H4 (cell line): Measurements from ENCODE around the gene FREM1. TPM values are rescaled to one million over a fixed set of nuclear protein-coding genes. Genes with fewer than 3 reads are reported as not detected.
A peak's percentile ranks its signal among the peaks of the same experiment; 100 is the strongest.

Experiments used
- DNase-seq: peaks from one replicate; pipeline ENCODE4 v3.0.0-alpha.2; 2015; ENCODE audit warnings: low spot score
- total RNA-seq: library from RNA; depleted of rRNA; stranded (reverse); fragments of >200 nt; shearing (Covaris generic); gene quantifications from 2 replicates; pipeline ENCODE4 v1.2.3, GENCODE V29; 2014

The FREM1 gene
- total RNA-seq, 1 experiment from 2014 or later: 0.19 TPM

DNA sequence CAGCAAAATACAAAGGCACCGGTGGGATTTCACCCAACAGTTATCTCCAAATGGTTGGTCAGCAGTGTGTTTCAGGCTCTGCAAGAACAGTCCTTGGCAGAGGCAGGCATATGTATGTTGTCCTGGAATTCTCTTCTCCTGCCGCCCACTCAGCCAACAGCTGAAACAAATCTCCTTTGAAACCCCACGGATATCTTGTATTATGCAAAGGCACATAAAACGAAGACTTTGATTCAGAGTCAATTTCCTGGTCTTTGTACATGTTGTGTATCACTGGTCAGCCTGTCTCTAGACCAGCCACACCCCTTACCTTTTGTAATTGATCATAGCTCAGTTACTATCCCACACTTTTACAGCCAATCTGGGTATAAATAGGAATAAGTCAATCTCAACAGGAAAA is 29.2 kb downstream of the FREM1 start:
- no peak for DNase-seq

DNA sequence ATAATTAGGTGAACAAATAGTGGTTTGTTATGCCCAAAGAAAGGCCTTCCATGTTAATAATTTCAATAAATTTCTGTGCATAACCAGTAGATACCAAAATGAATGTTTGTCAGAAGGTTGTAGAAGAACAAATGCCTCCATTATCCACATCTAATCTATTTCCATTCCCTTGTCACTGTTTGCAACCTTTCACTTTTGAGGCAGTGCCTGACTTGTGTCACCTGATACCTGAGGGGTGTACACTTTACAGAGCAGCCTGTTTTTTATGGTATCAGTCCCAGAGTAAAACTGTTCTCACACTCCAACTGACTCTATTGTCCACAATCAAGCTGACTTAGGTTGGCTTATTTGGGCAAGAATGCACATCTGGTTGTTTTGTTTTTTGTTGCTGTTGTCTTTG is 40.1 kb downstream of the FREM1 start:
- DNase-seq: no peak

DNA sequence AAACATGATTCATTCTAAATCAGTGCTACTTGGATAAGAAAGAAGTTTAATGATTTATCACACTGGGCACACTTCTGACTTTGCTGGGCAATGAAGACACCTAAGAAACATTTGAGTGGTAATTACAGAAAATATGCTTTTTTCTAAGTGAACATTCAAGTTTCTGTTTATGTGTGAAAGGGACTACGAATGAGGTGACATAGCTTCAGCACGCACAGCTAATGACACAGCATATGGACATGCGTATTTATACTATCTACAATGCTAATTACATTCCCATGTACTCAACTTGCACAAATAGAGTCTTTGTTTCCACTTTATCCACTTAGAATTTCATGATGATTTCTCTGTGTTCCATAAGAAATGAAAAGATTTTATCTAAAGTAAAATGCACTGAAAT is 40.6 kb downstream of the FREM1 start:
- no peak for DNase-seq

DNA sequence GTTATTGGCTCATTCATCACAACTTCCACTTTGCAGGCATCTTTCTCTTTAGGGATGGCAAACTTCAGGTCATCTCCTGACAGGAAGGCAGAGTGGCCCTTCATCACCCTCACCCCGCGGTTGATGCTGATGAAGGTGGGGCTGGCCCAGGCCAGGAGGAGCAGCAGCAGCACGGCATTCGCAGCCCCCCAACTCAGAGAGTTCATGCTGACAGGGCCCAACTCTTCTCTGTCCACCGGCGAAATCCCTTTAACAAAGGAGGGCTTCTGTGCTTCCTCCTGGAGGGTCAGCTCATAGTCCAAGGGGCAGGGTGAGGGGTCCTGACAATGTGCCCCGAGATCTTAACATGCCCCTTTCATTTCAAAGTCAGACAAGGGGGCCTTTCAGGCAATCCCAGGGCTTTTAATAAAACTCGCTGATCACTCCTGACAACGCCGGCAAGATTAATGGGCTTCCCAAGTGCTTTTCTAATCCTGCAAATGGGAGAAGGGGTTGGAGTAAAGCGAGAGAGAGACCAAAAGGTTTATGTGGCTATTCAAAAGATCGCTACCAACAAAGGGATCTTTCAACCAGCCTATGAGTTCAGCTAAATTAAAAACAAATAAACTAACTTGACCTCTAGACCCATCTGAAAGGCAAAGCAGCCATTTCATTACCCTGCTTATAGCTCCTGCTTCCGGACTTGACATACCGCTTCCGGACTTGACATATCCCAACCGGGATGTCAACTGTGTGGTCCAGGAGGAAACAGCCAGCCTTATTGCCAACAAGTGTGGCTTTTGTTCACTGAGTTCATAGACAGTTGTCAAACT is 41.2 kb downstream of the FREM1 start:
- DNase-seq: no peak

DNA sequence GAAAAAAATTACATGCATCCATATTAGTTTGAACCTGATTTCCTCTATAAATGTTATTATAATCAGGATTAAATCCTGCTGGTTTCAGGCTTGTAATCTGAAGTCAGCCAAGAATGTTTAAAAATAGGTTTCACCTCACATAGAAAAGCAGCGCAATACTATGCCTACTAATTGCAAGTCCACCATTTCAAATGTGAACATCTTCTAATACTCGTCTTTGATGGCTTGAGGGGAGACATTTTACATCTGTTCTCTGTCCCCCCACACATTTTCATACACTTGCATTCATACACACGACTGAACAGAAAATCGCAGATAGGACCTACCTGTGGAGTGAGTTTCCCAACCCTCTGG is 41.8 kb downstream of the FREM1 start:
- no peak for DNase-seq

DNA sequence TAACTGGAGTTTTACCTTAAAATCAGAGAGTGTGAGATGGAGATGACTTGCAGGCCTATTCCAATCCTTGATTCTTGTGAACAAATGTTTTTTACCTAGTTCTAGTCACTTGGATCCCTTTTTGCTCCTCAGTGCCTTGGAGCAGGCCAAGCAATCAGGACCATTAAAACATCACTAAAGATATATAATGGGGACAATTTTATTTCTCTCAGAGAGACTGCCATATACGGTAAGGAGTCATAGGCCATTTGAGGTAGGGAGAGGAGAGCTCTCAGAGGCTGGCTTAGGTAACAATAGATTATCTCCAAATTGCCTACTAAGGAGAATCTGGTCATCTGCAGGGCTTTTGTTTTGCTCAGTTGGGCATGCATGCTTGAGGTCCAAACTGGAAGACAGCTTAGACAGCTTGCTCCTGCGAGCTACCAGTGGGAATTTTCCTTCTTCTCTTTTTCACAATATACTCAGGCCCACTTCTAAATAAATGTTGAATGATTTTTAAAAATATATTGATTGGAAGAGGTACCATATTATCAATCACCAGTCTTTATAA is 44.0 kb downstream of the FREM1 start:
- no peak for DNase-seq

DNA sequence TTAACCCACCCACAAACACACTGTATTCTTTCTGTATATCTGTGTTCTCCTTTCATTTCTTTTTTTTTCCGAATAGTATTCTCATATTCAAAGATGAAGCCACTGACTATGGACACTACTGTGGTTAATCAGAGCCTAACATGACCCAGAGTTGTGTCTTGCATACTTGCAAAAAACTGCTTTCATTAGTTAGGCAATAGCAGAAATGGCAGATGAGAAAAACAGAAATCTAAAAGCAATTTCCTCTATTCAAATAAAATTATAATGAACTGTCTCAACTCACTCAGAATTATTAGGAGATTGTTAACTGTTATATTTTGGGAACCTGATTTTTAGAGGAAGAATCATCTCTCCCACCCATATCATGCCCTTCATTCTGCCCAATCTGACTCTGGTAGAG is 45.9 kb downstream of the FREM1 start:
- DNase-seq: no peak

DNA sequence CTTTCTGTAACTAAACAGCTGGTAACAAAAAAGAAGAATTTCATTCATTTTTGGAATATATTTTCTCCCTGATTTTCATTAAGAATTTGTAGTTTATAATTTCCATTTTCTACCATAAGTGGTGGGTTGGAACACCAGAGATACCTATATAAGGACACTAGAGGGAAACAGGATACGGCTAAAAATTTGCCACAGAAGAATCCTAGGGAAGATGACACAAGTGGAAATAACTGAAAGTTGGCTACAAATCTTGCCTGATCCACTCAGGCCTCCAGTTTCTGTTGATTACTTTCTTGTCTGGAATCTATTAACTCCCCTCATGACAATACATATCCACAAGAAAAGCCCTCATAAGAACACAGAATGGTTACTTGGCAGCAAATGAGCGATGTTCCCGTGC is 46.8 kb downstream of the FREM1 start:
- DNase-seq: no peak

DNA sequence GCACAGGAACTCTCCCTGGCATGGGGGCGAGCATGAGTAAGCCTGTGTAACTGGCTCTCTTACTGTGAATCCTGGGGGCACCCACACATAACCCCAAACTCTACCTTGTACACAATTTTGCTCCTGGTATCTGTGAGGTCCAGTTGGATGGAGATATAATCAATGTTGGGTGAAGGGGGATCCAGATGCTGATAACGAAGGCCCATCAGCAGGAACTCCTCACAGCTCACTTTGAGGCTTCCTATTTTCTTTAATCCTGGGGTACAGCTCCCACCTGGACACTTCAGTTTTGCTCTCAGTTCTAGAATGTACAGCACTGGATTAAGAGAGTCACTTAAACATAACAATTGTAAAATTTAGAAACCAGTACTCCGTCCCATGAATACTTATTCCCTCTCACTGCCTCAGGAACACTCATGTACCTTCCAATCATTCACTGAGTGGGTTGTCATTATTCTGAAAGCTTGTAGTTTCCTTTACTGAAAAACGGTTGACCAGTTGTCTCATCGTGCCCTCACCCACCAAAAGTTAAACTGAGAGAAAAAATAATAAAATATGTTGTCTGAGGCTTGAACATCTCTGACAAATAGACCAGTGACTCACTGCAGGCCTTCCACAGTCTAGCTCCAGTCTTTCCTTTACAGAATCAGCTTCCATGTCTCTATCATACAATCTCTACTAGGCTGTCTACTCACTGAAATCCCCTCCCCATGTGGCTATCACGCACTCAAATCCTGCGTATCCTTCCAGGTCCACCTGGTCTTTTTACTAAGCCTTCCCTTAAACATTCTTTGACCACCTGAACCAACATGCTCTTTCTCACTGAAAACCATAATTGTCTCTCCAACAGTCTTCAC is 52.6 kb downstream of the FREM1 start:
- no peak for DNase-seq

DNA sequence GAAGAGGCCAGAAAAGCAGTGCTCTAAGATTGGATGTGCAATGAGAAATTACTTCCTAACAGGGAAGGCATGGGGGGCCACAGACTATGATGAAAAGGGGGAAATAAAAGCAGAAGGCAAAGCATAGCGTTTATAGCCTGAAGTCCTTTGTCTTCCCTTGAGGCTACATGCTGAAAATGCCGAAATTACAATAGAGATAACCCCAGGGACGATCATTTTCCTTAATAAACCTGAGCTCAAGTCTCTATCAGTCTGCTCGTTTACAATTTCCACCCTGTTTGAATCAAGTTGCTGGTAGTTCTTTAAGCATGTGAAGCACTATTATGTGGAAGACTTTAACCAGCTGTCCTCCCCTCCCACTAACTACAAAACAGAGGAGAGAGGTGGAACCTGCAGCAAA is 60.4 kb downstream of the FREM1 start:
- DNase-seq: no peak

DNA sequence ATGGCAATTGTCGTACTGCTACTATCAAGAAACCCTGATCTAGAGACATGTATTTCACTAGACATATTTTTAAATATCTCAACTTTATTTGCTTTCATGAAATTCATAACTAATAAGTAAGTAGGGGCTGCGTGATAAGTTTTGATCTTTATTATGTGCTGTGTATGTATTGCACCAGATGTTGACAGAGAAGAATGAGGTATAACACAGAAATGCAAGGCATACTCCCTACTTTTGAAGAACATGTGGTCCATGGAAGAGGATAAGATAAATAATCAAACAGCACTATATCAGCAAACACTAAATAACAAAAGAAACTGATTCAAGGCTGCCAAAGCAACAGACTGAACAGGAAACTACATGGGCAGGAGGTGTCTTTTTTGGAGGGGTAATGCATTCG is 60.9 kb downstream of the FREM1 start:
- no peak for DNase-seq

DNA sequence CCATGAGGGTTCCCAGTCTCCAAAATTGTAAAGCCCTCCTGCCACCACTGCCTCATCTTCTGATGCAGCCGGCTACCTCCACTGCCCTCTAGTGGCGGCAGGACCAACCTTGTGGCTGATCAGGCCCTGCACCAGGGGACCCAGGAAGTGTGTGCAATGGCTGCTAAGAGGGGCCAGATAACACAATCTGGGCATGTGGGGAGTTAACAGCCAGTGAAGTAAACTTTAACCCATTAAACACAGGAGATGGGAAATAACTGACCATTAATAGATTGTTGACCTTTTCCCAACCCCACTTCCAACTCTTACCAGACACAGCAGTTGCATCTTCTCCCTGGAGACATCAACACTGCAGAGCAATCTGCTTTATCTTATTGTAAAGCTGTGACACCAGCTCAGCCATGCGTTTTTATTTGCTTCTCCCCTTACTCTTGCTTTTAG is 63.3 kb downstream of the FREM1 start:
- DNase-seq: peak; percentile 45

DNA sequence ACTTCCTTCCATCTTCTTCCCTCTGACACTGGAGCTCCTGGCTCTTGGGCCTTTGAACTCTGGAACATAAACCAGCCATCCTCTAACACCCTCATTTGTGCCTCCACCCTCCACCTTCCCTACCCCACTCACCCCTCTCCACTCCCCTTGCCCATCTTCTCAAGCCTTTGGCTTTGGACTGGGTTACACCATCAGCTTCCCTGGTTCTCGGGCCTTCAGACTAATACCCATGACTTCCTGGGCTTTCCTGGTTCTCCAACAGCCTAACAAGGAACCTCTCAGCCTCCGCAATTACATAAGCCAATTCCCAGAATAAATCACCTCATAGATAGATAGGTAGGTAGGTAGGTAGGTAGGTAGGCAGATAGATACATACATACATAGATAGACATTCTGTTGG is 67.1 kb downstream of the FREM1 start:
- DNase-seq: no peak

DNA sequence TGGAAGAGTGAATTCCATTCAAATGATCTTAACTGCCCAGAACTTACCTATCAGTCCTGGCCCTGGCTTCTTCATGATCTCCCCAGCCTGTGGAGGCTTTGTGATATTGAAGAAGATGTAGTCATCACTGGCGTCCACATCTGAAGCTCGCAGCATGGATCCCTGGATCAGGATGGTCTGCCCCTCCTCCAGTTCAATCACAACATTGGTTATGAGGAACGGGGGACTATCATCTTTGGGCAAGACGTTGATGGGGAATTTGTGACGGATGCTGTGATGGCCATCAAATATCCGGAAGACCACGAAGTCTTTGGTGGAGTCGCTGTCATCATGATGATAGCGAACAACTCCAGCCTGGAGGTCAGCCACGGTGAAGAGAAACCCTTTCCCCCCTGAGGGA is 68.0 kb downstream of the FREM1 start:
- no peak for DNase-seq

DNA sequence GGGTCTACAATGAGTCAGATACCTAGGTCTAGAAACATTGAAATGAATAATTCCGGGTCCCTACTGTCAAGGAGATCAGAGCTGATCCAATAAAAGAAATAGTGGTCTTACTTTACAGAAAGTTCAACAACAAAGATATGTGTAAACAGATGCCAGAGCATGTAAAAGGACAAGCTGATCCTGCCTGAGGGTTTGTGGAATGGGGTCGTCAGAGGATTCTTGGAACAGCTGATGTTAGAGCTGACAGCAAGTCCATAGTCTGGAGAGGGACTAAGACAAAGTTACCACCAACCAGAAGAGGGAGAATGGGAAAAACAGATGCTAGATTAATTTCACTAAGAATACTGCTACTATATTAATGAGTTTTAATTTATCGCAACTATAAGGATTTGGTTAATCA is 71.5 kb downstream of the FREM1 start:
- no peak for DNase-seq

DNA sequence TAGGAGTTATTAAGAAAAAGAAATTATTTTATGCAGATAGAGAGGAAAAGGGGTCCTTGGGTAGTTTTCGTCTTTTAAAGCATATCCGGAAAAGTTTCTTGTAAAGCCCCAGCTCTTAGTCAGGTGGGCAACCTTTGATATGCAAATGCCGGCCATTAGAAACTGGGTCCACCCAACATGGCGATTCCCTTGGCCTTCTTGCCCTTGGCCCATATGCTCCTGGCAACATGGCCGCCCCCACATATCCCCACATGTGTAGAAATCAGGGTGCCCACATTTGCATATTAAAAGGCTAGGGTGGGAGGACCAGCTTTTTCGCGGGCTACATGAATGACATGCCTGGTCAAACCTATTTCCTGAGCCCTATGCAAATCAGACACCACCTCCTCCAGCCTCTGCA is 73.3 kb downstream of the FREM1 start:
- DNase-seq: no peak

DNA sequence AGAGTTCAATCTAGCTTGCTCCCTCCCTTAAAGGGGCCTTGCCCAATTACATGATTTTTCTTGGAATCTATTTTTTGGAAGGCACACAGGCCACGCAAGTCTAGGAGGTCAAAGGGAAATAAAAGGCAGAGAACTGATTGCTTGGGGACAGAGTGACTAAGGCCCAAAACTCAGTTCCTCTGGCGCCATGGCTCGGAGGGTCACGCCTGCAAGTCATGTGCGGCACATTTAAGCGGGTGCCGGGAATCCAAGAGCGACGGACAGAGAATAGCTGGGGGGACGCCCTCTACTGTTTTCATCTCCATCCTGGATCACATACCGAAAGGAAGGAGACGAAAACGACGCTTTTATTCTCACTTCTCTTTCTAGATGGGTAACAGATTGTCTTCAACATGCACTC is 78.6 kb downstream of the FREM1 start:
- DNase-seq: no peak

DNA sequence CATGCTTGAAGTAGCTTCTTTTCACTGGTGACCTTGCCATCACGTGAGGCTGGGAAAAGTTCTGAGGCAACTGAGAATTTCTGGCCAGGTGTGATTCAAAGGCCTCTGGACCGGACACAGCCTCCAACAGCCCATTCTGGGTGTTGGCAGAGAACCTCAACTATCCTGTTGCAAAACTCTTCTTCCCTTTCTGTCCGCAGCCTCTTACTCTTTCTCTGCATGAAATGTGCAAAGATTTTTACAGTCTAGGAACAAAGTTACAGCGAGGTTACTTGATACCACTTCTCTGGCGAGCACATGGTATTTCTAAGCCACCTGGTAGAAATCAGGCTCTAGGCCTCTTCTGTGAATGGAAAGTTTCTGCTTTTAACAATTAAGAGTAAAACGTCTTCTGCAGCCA is 79.2 kb downstream of the FREM1 start:
- no peak for DNase-seq

DNA sequence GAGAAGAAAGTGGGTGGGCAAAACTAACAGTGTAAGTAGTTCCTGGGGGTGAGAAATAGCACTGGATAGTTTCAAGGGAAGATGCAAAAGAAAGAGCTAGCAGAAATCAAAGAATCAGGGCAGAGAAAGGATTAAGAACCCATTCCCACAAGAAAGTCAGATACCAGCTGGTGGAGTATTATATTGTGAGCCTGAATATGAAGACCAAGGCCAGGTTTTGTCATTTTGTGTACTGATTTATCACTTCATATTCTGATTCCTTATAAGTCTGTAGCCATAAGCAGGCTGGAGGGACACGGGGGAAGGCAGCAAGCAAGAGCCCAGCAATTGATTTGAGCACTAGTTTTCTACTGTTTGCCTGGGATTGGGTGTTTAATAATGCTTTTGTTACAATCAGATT is 80.2 kb downstream of the FREM1 start:
- DNase-seq: no peak

DNA sequence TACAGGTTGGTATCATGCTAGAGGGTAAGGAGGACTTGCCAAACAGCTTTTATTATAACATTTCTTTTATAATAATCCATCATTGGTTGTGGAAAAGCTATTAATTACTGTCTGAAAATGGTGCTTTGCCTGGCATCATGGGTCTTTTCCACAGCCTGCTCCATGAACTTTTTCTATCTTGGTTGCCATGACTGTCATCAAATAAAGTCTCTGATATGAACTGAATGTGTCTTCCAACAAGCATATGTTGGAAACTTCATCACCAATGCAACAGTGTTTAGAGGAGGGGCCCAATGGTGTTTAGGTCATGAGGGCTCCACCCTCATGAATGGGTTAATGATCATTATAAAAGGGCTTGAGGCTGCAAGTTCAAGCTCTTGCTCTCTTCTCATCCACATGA is 81.0 kb downstream of the FREM1 start:
- DNase-seq: no peak

DNA sequence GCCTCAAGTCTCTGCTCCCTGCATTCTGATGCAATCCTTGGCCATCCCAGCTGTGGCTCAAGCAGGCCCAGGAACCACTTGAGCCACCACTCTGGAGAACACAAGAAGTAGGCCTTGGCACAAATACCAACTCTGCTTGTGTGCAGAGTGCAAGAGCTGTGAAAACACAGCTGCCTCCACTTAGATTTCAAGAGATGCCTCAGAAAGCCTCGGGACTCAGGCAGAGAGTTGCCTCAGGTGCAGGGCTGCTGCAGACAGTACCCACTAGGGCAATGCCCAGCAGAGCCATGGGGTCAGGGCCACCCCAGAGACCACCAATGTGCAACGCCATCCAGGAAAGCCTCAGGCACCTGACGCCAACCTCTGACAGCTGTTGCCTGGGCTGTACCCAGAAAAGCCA is 82.4 kb downstream of the FREM1 start:
- DNase-seq: no peak

DNA sequence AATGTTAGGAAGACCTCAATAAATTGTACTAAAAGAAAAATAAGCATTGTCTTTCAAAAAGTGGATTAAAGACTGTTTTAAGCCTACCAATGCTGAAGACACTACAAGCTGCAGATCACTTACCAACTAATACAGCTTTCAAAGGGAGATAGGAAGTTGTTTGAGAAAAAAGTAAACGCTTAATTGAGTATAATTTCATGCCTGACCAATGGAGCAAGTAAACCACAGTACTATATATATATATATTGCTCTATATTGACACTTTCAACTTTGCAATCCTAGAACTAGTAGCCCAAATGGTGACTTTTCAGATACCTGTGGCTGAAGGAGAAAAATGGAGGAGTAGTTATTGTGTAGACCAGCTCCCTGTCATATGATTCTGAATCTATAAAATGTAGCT is 85.7 kb downstream of the FREM1 start:
- DNase-seq: no peak

DNA sequence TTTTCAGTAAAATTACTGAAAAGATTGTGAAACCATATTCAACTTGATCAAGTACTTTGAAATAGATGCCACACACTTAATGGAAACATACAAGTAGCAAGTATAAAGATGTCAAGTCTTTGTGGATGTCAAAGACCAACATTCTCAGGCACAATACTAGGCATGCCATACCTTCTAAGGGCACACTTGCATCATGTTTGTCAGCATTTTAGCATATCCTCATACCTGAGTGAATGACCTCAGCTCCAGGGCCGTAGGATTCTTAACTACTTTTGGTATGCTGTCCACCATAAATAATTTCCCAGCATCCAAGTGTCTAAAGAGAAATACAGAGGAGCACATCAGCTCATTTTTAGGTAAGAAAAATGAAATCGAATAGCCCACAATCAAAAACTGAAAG is 86.4 kb downstream of the FREM1 start:
- DNase-seq: no peak
